D721Med (cell line): Measurements from ENCODE around the gene FLT4.

Source experiments
- DNase-seq: peaks from one replicate; pipeline ENCODE4 v3.0.0; 2011; ENCODE audit warnings: low spot score; ENCODE audit not compliant: insufficient read length
- FAIRE-seq: peaks from 2 replicates; lab custom pipeline; 2011; peaks lifted over from hg19 to GRCh38; lab: Jason Lieb, UNC
- TF ChIP-seq, protein P1 (sequence below): IDR thresholded peaks from 2 replicates; pipeline ENCODE4 v1.5.1; 2012; ENCODE audit warnings: mild to moderate bottlenecking, control low read depth; ENCODE audit not compliant: insufficient read depth; ENCODE audit errors: missing control alignments

FLT4 gene

DNA sequence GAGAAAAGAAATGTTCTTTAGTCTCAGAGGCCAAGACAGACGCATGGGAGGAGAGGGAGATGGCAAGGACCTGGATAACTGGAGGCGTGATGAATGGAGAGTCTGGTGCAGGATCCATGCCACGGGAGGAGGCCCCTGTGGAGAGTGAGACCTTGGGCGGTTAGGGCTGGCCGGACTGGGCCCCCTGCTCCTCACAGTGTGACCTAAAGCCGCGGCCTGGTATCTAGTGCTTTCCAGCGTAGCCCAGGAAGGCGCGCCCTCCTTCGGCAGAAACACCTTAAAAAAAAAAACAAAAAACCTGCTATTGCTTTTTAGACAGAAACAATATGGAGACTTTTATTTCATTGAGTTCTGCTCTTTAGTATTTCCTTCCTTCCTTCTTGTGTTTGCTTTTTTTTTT lies 91.2 kb downstream of the FLT4 start:
- TF ChIP-seq, protein P1, sequence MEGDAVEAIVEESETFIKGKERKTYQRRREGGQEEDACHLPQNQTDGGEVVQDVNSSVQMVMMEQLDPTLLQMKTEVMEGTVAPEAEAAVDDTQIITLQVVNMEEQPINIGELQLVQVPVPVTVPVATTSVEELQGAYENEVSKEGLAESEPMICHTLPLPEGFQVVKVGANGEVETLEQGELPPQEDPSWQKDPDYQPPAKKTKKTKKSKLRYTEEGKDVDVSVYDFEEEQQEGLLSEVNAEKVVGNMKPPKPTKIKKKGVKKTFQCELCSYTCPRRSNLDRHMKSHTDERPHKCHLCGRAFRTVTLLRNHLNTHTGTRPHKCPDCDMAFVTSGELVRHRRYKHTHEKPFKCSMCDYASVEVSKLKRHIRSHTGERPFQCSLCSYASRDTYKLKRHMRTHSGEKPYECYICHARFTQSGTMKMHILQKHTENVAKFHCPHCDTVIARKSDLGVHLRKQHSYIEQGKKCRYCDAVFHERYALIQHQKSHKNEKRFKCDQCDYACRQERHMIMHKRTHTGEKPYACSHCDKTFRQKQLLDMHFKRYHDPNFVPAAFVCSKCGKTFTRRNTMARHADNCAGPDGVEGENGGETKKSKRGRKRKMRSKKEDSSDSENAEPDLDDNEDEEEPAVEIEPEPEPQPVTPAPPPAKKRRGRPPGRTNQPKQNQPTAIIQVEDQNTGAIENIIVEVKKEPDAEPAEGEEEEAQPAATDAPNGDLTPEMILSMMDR, result no peak
- no peak for FAIRE-seq
- no peak for DNase-seq

DNA sequence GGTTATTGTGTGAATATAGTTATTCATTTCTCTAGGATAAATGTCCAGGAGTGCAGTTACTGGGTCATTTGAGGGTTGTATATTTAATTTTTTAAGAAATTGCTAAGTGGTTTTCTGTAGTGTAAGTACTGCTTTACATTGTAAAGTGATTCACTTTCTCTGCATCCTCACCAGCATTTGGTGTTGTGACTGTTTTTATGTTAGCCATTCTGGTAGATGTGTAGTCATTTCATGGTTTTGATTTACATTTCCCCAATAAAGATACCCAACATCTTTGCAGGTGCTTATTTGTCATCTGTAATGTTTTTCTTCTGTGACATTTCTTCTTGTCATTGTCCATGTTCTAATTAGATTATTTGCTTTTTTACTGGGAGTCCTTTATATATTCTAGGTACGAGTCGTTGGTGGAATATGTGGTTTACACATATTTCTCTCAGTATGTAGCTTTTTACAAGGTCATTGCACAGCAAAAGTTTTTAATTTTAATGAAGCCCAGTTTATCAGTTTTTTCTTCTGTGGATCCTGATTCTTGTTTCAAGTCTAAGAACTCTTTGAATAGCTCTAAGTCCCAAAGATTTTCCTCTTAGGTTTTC lies 92.1 kb downstream of the FLT4 start:
- FAIRE-seq (no peak), DNase-seq (no peak)
- TF ChIP-seq, protein P1, result no peak

DNA sequence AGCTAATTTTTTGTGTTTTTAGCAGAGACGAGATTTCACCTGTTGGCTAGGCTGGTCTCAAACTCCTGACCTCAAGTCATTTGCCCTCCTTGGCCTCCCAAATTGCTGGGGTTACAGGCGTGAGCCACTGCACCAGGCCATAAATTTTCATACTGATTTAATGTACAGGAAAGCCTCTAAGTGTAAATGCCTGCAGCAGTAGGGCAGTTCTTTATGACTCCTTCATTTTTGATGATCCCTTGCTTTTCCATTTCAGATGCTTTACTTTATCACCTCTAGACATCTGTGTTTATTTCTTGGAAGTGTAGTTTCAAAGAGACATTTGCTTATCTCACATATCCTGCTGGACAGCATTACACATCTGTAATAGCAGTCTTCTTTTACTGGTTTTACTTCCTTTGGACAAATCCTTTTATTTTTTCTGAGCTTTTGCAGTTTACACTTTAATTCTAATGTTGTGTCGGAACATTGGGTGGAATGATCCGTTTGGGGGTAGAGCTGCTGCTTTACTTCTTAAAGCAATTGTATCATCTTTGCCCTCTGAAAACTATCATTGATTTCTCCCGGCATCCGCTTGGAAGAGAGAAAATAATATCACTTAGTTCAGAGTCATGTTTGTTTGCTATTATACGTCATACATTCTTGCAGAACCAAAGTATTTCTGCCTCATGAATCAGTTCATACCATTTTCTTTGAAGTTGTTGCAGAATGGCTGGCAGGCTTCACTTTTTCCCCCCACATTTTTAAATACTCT lies 94.1 kb downstream of the FLT4 start:
- DNase-seq (no peak), FAIRE-seq (no peak)
- TF ChIP-seq, protein P1, result no peak

DNA sequence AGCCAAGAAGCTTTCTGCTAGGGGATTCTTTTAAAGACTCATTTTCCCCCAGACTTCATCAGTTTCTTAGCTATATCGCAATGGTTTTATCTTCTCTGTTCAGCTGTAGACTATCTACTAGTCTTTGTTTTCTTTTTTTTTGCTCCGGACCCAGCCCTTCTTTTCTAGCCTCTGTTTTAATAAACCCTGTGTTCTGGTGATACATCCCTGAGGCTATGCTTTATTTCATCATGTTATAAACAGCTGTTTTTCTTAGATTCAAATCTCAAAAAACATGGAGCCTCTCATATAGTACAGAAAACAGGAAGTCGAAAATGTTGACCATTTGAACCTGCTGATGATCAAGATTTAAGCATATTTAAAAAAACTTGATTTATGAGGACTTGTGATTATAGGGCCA lies 95.9 kb downstream of the FLT4 start:
- DNase-seq (no peak), FAIRE-seq (no peak)
- TF ChIP-seq, protein P1, result no peak
